ENCODE measurements around the gene ATAT1. TPM values are rescaled to one million over a fixed set of nuclear protein-coding genes. Genes with fewer than 3 reads are reported as not detected.

The ATAT1 gene
- total and polyA plus RNA-seq, 9 of the 15 experiments (the other 6 are each of a cell fraction or from before 2014, with no cell fraction given) = 0.65 to 5.8 (median 1.6) TPM

DNA sequence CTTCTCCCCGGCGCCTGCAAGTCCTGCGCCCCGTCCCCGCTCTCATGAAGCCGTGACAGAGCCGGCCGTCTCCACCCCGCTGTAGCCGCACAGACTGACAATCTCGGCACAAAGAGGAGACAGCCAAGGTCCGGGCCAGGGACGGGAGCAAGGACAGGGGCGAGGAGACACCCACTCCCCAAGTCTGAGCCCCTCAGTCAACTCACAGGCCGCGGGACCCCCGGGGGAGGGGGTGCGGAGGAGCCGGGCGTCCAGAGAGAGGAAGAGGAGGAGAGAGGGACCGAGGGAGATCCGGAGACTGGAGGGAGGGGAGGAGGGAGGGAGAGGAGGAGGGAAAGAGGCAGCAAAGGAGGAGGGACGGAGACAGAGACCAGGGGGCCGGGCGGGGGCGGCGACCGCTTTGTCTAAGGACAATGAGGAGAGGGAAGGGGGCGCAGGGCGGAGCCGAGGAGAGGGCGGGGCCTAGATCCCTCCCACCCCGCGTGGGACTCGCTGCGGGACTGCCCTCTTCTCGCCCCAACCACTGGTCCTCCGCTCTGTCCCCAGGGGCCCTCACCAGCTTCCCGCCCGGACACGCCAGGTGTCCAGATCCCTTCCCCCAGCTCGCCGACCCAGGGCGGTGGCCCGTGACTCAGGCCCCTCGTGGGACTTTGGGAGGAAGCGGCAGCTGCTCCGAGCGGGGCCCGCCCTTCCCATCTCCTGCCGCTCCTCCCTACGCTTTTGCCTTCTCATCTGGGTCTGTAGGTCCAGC is 60.4 kb downstream of the ATAT1 start (continued):
- peak; percentile 74 for TF ChIP-seq CBFA2T2 (conservative IDR thresholded peaks at IDR 0.05)
- TF ChIP-seq ERF (CRISPR knock-in tag; IDR thresholded peaks at IDR 0.05) = peak; percentile 62; the same call in 1 of the 2 replicates
- TF ChIP-seq, protein P1, sequence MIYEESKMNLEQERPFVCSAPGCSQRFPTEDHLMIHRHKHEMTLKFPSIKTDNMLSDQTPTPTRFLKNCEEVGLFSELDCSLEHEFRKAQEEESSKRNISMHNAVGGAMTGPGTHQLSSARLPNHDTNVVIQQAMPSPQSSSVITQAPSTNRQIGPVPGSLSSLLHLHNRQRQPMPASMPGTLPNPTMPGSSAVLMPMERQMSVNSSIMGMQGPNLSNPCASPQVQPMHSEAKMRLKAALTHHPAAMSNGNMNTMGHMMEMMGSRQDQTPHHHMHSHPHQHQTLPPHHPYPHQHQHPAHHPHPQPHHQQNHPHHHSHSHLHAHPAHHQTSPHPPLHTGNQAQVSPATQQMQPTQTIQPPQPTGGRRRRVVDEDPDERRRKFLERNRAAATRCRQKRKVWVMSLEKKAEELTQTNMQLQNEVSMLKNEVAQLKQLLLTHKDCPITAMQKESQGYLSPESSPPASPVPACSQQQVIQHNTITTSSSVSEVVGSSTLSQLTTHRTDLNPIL (CRISPR knock-in tag; IDR thresholded peaks at IDR 0.05) = peak; percentile 64; the same call in 1 of the 2 replicates
- no peak for TF ChIP-seq BCL6 (CRISPR knock-in tag; IDR thresholded peaks at IDR 0.05)
- 0 out of 2 replicates have a peak, but pooled peaks have one; percentile 69 for TF ChIP-seq ZNF830 (CRISPR knock-in tag; IDR thresholded peaks at IDR 0.05)
- TF ChIP-seq OTX1 (CRISPR knock-in tag; IDR thresholded peaks at IDR 0.05) = peak; percentile 76
- TF ChIP-seq RNF2 (IDR thresholded peaks at IDR 0.05) = peak; percentile 87
- TF ChIP-seq CBX5 (IDR thresholded peaks at IDR 0.05; ENCODE audit: borderline replicate concordance, low read depth) = no peak
- TF ChIP-seq, protein P2, sequence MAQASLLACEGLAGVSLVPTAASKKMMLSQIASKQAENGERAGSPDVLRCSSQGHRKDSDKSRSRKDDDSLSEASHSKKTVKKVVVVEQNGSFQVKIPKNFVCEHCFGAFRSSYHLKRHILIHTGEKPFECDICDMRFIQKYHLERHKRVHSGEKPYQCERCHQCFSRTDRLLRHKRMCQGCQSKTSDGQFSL (CRISPR knock-in tag; IDR thresholded peaks at IDR 0.05) = peak; percentile 45; the same call in 1 of the 2 replicates
- TF ChIP-seq, protein P2 (tag; IDR thresholded peaks at IDR 0.05) = no peak
- peak; percentile 81 for TF ChIP-seq DACH1 (IDR thresholded peaks at IDR 0.05; ENCODE audit: partially characterized antibody)
- peak; percentile 70; the same call in 1 of the 2 replicates for TF ChIP-seq MIER1 (IDR thresholded peaks at IDR 0.05; ENCODE audit: low read depth)
- peak; percentile 67 for TF ChIP-seq POLR2B (IDR thresholded peaks at IDR 0.05; ENCODE audit: low read depth, partially characterized antibody)
- TF ChIP-seq, protein P3, sequence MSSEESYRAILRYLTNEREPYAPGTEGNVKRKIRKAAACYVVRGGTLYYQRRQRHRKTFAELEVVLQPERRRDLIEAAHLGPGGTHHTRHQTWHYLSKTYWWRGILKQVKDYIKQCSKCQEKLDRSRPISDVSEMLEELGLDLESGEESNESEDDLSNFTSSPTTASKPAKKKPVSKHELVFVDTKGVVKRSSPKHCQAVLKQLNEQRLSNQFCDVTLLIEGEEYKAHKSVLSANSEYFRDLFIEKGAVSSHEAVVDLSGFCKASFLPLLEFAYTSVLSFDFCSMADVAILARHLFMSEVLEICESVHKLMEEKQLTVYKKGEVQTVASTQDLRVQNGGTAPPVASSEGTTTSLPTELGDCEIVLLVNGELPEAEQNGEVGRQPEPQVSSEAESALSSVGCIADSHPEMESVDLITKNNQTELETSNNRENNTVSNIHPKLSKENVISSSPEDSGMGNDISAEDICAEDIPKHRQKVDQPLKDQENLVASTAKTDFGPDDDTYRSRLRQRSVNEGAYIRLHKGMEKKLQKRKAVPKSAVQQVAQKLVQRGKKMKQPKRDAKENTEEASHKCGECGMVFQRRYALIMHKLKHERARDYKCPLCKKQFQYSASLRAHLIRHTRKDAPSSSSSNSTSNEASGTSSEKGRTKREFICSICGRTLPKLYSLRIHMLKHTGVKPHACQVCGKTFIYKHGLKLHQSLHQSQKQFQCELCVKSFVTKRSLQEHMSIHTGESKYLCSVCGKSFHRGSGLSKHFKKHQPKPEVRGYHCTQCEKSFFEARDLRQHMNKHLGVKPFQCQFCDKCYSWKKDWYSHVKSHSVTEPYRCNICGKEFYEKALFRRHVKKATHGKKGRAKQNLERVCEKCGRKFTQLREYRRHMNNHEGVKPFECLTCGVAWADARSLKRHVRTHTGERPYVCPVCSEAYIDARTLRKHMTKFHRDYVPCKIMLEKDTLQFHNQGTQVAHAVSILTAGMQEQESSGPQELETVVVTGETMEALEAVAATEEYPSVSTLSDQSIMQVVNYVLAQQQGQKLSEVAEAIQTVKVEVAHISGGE (CRISPR knock-in tag; IDR thresholded peaks at IDR 0.05) = peak in 1 of 3 experiments; percentile 72; a peak in 1 of 6 replicates
- TF ChIP-seq, protein P4, sequence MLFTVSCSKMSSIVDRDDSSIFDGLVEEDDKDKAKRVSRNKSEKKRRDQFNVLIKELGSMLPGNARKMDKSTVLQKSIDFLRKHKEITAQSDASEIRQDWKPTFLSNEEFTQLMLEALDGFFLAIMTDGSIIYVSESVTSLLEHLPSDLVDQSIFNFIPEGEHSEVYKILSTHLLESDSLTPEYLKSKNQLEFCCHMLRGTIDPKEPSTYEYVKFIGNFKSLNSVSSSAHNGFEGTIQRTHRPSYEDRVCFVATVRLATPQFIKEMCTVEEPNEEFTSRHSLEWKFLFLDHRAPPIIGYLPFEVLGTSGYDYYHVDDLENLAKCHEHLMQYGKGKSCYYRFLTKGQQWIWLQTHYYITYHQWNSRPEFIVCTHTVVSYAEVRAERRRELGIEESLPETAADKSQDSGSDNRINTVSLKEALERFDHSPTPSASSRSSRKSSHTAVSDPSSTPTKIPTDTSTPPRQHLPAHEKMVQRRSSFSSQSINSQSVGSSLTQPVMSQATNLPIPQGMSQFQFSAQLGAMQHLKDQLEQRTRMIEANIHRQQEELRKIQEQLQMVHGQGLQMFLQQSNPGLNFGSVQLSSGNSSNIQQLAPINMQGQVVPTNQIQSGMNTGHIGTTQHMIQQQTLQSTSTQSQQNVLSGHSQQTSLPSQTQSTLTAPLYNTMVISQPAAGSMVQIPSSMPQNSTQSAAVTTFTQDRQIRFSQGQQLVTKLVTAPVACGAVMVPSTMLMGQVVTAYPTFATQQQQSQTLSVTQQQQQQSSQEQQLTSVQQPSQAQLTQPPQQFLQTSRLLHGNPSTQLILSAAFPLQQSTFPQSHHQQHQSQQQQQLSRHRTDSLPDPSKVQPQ (CRISPR knock-in tag; IDR thresholded peaks at IDR 0.05; ENCODE audit: borderline replicate concordance) = 0 out of 2 replicates have a peak, but pooled peaks have one; percentile 3
- peak; percentile 75 for TF ChIP-seq L3MBTL2 (IDR thresholded peaks at IDR 0.05)
- TF ChIP-seq, protein P5, sequence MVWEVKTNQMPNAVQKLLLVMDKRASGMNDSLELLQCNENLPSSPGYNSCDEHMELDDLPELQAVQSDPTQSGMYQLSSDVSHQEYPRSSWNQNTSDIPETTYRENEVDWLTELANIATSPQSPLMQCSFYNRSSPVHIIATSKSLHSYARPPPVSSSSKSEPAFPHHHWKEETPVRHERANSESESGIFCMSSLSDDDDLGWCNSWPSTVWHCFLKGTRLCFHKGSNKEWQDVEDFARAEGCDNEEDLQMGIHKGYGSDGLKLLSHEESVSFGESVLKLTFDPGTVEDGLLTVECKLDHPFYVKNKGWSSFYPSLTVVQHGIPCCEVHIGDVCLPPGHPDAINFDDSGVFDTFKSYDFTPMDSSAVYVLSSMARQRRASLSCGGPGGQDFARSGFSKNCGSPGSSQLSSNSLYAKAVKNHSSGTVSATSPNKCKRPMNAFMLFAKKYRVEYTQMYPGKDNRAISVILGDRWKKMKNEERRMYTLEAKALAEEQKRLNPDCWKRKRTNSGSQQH (CRISPR knock-in tag; IDR thresholded peaks at IDR 0.05) = peak; percentile 68; the same call in 1 of the 2 replicates

Data from K562 (cell line).